Glutamatergic neuron (in vitro differentiated cells): ENCODE results near the gene RIMS4. TPM values are rescaled to one million over a fixed set of nuclear protein-coding genes. Genes with fewer than 3 reads are reported as not detected.

Experiments used
- DNase-seq: peaks from one replicate; pipeline ENCODE4 v3.0.0; 2022
- H3K27ac Mint-ChIP-seq: one replicate; pipeline ENCODE4 v1.8.0; 2020; ENCODE audit warnings: mild to moderate bottlenecking, mixed read lengths, inconsistent platforms; ENCODE audit not compliant: unreplicated experiment
- H3K27me3 Mint-ChIP-seq: one replicate; pipeline ENCODE4 v1.8.0; 2020; ENCODE audit warnings: mild to moderate bottlenecking, moderate library complexity, mixed read lengths, inconsistent platforms; ENCODE audit not compliant: unreplicated experiment
- H3K36me3 Mint-ChIP-seq: one replicate; pipeline ENCODE4 v1.8.0; 2020; ENCODE audit warnings: mild to moderate bottlenecking, mixed read lengths, inconsistent platforms; ENCODE audit not compliant: unreplicated experiment
- H3K4me1 Mint-ChIP-seq: one replicate; pipeline ENCODE4 v1.8.0; 2020; ENCODE audit warnings: mild to moderate bottlenecking, low read depth, mixed read lengths, inconsistent platforms; ENCODE audit not compliant: unreplicated experiment
- H3K4me3 Mint-ChIP-seq: one replicate; pipeline ENCODE4 v1.8.0; 2020; ENCODE audit warnings: mild to moderate bottlenecking, mixed read lengths, inconsistent platforms; ENCODE audit not compliant: unreplicated experiment
- H3K9me3 Mint-ChIP-seq: one replicate; pipeline ENCODE4 v1.8.0; 2020; ENCODE audit warnings: mild to moderate bottlenecking, moderate library complexity, mixed read lengths, inconsistent platforms; ENCODE audit not compliant: unreplicated experiment
- total RNA-seq: library from RNA; stranded (reverse); fragmentation: NEBNext Ultra II Directional; extraction: Animal tissue kit (Norgen Biotek cat#: 25700); gene quantifications from one replicate; pipeline ENCODE4 v1.2.1, GENCODE V29; 2021; ENCODE audit not compliant: unreplicated experiment
- TF ChIP-seq, protein P1 (sequence below): fragments of 200-600 bp; sonication (generic); IDR thresholded peaks from one replicate; pipeline ENCODE4 v1.5.0; 2021; ENCODE audit not compliant: partially characterized antibody, unreplicated experiment

RIMS4 gene
- total RNA-seq, 1 donor from 2014 or later: 96.1 TPM

DNA sequence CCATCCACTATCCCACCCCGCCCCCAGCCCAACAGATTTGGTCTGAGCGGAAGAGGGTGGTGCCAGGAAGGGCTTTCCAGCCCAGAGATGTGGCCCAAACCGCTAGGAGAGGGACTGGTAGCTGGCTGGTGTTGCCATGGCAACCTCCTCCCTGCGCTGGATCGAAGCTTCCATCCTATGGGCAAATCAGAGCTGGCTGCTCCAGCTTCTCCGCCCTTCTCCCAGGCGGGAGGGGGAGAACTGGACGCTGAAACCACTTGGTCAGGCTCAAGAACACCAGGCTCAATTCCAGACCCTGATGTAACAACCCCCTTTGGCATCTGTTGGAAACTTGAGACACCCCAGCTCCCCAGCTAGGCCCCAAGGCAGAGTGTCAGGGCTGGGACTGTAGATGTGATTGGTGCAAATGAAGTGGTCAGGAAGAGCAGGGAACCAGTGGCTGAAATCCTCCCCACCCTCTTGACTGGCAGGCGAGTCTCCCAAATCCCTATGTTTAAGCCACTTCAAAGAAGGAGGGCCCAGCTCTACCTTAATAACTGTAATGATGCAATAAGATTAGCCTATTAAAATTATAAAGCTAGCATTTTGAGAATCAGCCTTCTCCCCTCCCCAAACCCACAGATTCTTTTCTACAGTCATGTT lies 4.2 kb downstream of the RIMS4 start:
- Mint-ChIP-seq H3K36me3 (no peaks in the 10 kb centered on the region), H3K27ac (peak overlapping the region; percentile 89), H3K27me3 (peaks cover 15% of the 10 kb centered on the region), H3K4me3 (peak overlapping the region; percentile 97), H3K4me1 (peaks cover 62% of the 10 kb centered on the region), H3K9me3 (peaks cover 19% of the 10 kb centered on the region)
- DNase-seq: peak; percentile 91
- TF ChIP-seq, protein P1, sequence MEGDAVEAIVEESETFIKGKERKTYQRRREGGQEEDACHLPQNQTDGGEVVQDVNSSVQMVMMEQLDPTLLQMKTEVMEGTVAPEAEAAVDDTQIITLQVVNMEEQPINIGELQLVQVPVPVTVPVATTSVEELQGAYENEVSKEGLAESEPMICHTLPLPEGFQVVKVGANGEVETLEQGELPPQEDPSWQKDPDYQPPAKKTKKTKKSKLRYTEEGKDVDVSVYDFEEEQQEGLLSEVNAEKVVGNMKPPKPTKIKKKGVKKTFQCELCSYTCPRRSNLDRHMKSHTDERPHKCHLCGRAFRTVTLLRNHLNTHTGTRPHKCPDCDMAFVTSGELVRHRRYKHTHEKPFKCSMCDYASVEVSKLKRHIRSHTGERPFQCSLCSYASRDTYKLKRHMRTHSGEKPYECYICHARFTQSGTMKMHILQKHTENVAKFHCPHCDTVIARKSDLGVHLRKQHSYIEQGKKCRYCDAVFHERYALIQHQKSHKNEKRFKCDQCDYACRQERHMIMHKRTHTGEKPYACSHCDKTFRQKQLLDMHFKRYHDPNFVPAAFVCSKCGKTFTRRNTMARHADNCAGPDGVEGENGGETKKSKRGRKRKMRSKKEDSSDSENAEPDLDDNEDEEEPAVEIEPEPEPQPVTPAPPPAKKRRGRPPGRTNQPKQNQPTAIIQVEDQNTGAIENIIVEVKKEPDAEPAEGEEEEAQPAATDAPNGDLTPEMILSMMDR: no peak

DNA sequence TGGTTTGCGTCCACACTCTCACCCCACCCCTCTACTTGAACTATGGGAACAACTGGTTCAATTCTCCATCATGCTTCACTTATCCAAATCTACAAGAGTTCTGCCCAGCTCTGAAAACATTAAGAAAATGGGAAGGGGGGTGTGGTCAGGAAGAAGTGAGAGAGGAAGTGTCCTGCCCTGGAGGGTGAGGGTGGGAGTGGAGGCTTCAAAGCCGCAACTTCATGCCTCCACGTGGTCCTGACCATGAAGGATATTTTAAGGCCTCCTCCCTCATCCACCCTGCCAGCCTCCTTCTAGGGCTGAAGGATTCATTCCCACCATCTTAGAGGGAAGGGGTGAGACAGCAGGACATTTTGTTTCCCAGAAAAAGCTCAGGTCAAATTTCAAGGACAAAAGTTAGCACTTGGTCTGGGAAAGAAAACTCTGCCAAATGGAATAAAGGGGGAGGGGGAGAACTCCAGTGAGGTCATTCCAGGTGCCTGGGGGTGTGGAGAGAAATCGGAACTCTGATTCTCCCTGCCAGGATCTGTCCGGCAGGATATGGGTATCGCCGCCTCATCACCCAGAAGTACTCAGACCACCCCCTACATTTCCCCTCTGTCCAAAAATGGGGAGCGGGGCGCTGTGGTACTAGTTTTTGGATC lies 4.9 kb downstream of the RIMS4 start:
- Mint-ChIP-seq H3K4me1 (peaks cover 60% of the 10 kb centered on the region), H3K27ac (peak overlapping the region; percentile 89), H3K4me3 (peak overlapping the region; percentile 97), H3K27me3 (peaks cover 11% of the 10 kb centered on the region), H3K9me3 (peaks cover 18% of the 10 kb centered on the region), H3K36me3 (no peaks in the 10 kb centered on the region)
- DNase-seq: no peak
- TF ChIP-seq, protein P1: no peak

DNA sequence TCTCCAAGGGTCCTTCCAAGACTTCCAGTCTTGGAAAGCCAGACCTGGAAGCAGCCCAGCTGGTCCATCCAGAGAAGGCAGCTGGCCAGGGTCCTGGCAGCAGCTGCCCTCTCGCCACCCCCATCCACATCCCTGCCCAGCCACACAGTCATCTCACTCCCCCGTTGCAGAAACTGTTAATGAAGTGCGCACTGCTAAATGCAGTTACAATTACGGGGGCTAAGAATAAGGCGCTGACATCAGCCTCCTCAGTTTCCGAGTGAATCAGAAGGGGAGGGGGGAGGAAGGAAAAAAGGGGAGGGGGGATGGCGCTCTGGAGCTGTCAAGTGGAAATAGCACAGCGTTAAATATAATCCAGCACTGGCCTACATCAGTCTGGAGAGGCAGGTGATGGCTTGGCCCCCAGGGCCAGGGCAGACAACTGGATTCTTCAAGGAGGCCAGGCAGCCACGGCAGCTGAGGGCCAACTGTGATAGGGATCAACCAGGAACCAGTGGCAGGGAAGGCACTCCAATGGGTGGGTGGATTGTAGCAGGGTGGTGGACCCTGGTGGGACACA lies 6.9 kb downstream of the RIMS4 start:
- H3K27me3 Mint-ChIP-seq: peaks cover 7% of the 10 kb centered on the region

DNA sequence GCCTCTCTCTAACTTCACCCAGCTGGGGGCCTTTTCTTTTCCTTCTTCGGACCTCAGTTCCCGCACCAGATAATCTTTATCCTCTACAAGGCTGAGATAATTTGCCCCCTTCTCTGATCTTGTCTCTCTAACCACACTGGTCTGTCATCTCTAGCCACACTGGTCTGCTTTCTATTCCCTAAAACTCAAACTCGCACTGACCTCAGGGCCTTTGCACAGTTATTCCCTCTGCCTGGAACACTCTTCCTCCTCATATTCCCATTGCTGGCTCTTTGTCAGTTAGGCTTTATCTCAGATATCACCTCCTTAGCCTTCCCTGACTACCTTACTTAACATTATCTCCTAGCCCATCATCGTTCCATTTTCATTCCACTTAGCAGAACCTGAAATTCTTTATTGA lies 7.6 kb downstream of the RIMS4 start:
- DNase-seq: no peak
- H3K36me3 Mint-ChIP-seq: no peaks in the 10 kb centered on the region
- TF ChIP-seq, protein P1: no peak
- peak overlapping the region; percentile 3 for H3K4me3 Mint-ChIP-seq
- H3K4me1 Mint-ChIP-seq: peaks cover 51% of the 10 kb centered on the region
- peaks cover 11% of the 10 kb centered on the region for H3K9me3 Mint-ChIP-seq
- peaks cover 5% of the 10 kb centered on the region for H3K27me3 Mint-ChIP-seq
- H3K27ac Mint-ChIP-seq: peak overlapping the region; percentile 88

More for the DNA sequence above, 6.9 kb downstream of the RIMS4 start:
- H3K36me3 Mint-ChIP-seq: no peaks in the 10 kb centered on the region
- peak overlapping the region; percentile 3 for H3K4me3 Mint-ChIP-seq
- H3K9me3 Mint-ChIP-seq: peaks cover 11% of the 10 kb centered on the region
- TF ChIP-seq, protein P1: no peak
- peaks cover 55% of the 10 kb centered on the region for H3K4me1 Mint-ChIP-seq
- peak; percentile 47 for DNase-seq
- H3K27ac Mint-ChIP-seq: peak overlapping the region; percentile 88
